H9 (cell line): ENCODE data around the gene PDE1A. TPM values are rescaled to one million over a fixed set of nuclear protein-coding genes. Genes with fewer than 3 reads are reported as not detected.

Experiments used
- DNase-seq: peaks from one replicate; pipeline ENCODE4 v3.0.0-alpha.2; 2017
- H2AFZ ChIP-seq: one replicate; pipeline ENCODE4 v1.6.1; 2013; ENCODE audit warnings: mild to moderate bottlenecking, low read length, control low read depth, moderate library complexity
- H2AK5ac ChIP-seq: 2 replicates; pipeline ENCODE4 v1.6.1; 2013; ENCODE audit warnings: low read length, control low read depth, mixed read lengths; ENCODE audit not compliant: insufficient read length
- H2BK120ac ChIP-seq: one replicate; pipeline ENCODE4 v1.6.1; 2013; ENCODE audit warnings: low read depth, mild to moderate bottlenecking, low read length, control low read depth, inconsistent platforms; ENCODE audit not compliant: poor library complexity, severe bottlenecking
- H2BK12ac ChIP-seq: 2 replicates; pipeline ENCODE4 v1.6.1; 2013; ENCODE audit warnings: low read length, control low read depth, mixed read lengths, low read depth; ENCODE audit not compliant: insufficient read length
- H2BK15ac ChIP-seq: 2 replicates; pipeline ENCODE4 v1.6.1; 2013; ENCODE audit warnings: low read depth, low read length, control low read depth
- H2BK20ac ChIP-seq: one replicate; pipeline ENCODE4 v1.6.1; 2013; ENCODE audit warnings: low read depth, mild to moderate bottlenecking, low read length, control low read depth, inconsistent platforms; ENCODE audit not compliant: poor library complexity, severe bottlenecking
- H2BK5ac ChIP-seq: 2 replicates; pipeline ENCODE4 v1.6.1; 2013; ENCODE audit warnings: low read length, control low read depth, mixed read lengths; ENCODE audit not compliant: insufficient read length
- H3K14ac ChIP-seq: 2 replicates; pipeline ENCODE4 v1.6.1; 2013; ENCODE audit warnings: low read length, control low read depth; ENCODE audit not compliant: insufficient read depth
- H3K18ac ChIP-seq: 2 replicates; pipeline ENCODE4 v1.6.1; 2013; ENCODE audit warnings: low read depth, mild to moderate bottlenecking, mixed read lengths, low read length, control low read depth; ENCODE audit not compliant: insufficient read length
- H3K23ac ChIP-seq: 2 replicates; pipeline ENCODE4 v1.6.1; 2013; ENCODE audit warnings: low read length, control low read depth, mixed read lengths, low read depth; ENCODE audit not compliant: insufficient read length
- H3K23me2 ChIP-seq: 2 replicates; pipeline ENCODE4 v1.6.1; 2013; ENCODE audit warnings: low read depth, mild to moderate bottlenecking, mixed read lengths, low read length, control low read depth; ENCODE audit not compliant: insufficient read length, poor library complexity, severe bottlenecking
- H3K27ac ChIP-seq: 2 replicates; pipeline ENCODE4 v1.5.1; 2013; ENCODE audit warnings: low read length, control low read depth, mixed read lengths, low read depth; ENCODE audit not compliant: insufficient read length
- H3K27me3 ChIP-seq: 2 replicates; pipeline ENCODE4 v1.6.1; 2013; ENCODE audit warnings: low read length, control low read depth, inconsistent platforms; ENCODE audit not compliant: insufficient read depth
- H3K4ac ChIP-seq: 2 replicates; pipeline ENCODE4 v1.6.1; 2013; ENCODE audit warnings: low read depth, mild to moderate bottlenecking, control low read depth, inconsistent platforms, low read length, moderate library complexity
- H3K4me1 ChIP-seq: 2 replicates; pipeline ENCODE4 v1.6.1; 2013; ENCODE audit warnings: low read length, control low read depth, inconsistent platforms; ENCODE audit not compliant: insufficient read depth
- H3K4me2 ChIP-seq: 2 replicates; pipeline ENCODE4 v1.6.1; 2013; ENCODE audit warnings: low read length, control low read depth, mixed read lengths; ENCODE audit not compliant: insufficient read length, insufficient read depth
- H3K56ac ChIP-seq: 2 replicates; pipeline ENCODE4 v1.6.1; 2013; ENCODE audit warnings: low read depth, mild to moderate bottlenecking, mixed read lengths, low read length, control low read depth; ENCODE audit not compliant: insufficient read length
- H3K79me1 ChIP-seq: 2 replicates; pipeline ENCODE4 v1.6.1; 2013; ENCODE audit warnings: low read depth, mild to moderate bottlenecking, moderate library complexity, low read length, control low read depth, inconsistent platforms; ENCODE audit not compliant: insufficient read depth, poor library complexity, severe bottlenecking
- H3K79me2 ChIP-seq: 2 replicates; pipeline ENCODE4 v1.6.1; 2013; ENCODE audit warnings: low read length, control low read depth, inconsistent platforms; ENCODE audit not compliant: insufficient read depth
- H3K9ac ChIP-seq: 2 replicates; pipeline ENCODE4 v1.6.1; 2013; ENCODE audit warnings: low read length, control low read depth, mixed read lengths; ENCODE audit not compliant: insufficient read length; ENCODE audit errors: extremely low read depth
- H3K9me3 ChIP-seq: one replicate; pipeline ENCODE4 v1.6.1; 2013; ENCODE audit warnings: low read depth, low read length, inconsistent platforms; ENCODE audit not compliant: control insufficient read depth
- H3T11ph ChIP-seq: one replicate; pipeline ENCODE4 v1.6.1; 2013; ENCODE audit warnings: mild to moderate bottlenecking, low read length, control low read depth, inconsistent platforms
- H4K20me1 ChIP-seq: one replicate; pipeline ENCODE4 v1.6.1; 2013; ENCODE audit not compliant: control insufficient read depth, insufficient read length, insufficient read depth
- H4K5ac ChIP-seq: 2 replicates; pipeline ENCODE4 v1.6.1; 2013; ENCODE audit warnings: low read depth, mild to moderate bottlenecking, mixed read lengths, low read length, control low read depth; ENCODE audit not compliant: insufficient read length
- H4K8ac ChIP-seq: replicated peaks from 2 replicates; pipeline ENCODE4 v1.6.1; 2013; ENCODE audit warnings: low read length, control low read depth, mixed read lengths, low read depth; ENCODE audit not compliant: insufficient read length
- H4K91ac ChIP-seq: 2 replicates; pipeline ENCODE4 v1.6.1; 2013; ENCODE audit warnings: low read depth, mild to moderate bottlenecking, moderate library complexity, mixed read lengths, low read length, control low read depth; ENCODE audit not compliant: insufficient read length
- H3K27ac Mint-ChIP-seq, 3 experiments: 2 replicates in 2 of 3; 3 replicates in 1 of 3; pipeline ENCODE4 v1.8.0; 2020 to 2021; ENCODE audit warnings: mixed read lengths in 3 of 3, mild to moderate bottlenecking in 1 of 3, moderate library complexity in 1 of 3
- H3K27me3 Mint-ChIP-seq: 2 replicates; pipeline ENCODE4 v1.8.0; 2021; ENCODE audit warnings: low read depth, mild to moderate bottlenecking, moderate library complexity, mixed read lengths
- H3K36me3 Mint-ChIP-seq, 3 experiments: 2 replicates in 2 of 3; 3 replicates in 1 of 3; pipeline ENCODE4 v1.8.0; 2020 to 2021; ENCODE audit warnings: low read depth in 3 of 3, mixed read lengths in 3 of 3; ENCODE audit not compliant: insufficient read depth in 1 of 3
- H3K4me1 Mint-ChIP-seq, 2 experiments: 2 replicates each; pipeline ENCODE4 v1.8.0; 2020; ENCODE audit warnings: mixed read lengths in 2 of 2
- H3K4me3 Mint-ChIP-seq, 2 experiments: 2 replicates in 1 of 2; 3 replicates in 1 of 2; pipeline ENCODE4 v1.8.0; 2020 to 2021; ENCODE audit warnings: mild to moderate bottlenecking in 2 of 2, mixed read lengths in 2 of 2, moderate library complexity in 1 of 2
- H3K9me3 Mint-ChIP-seq, 2 experiments: 2 replicates in 1 of 2; 3 replicates in 1 of 2; pipeline ENCODE4 v1.8.0; 2020; ENCODE audit warnings: mild to moderate bottlenecking in 2 of 2, mixed read lengths in 2 of 2, moderate library complexity in 1 of 2
- WGBS: extraction: QIAGEN DNeasy Blood & Tissue Kit; methylation state at CpG from one replicate; pipeline ENCODE4 v1.1.7; 2013; ENCODE audit warnings: missing lambda C conversion rate, low lambda C conversion rate, mixed read lengths; ENCODE audit not compliant: insufficient read length; ENCODE audit errors: extremely low coverage; 5-methylcytosine and 5-hydroxymethylcytosine counted together
- total RNA-seq: library from RNA; stranded (reverse); gene quantifications from 2 replicates; pipeline ENCODE4 v1.2.1, GENCODE V29; 2021
- TF ChIP-seq, protein P1 (sequence below): fragments of 200-600 bp; sonication (generic); conservative IDR thresholded peaks from 3 replicates; pipeline ENCODE4 v1.8.0; 2021; ENCODE audit warnings: antibody characterized with exemption, mild to moderate bottlenecking

The PDE1A gene
- total RNA-seq, 1 experiment from 2014 or later = 0.11 TPM

DNA sequence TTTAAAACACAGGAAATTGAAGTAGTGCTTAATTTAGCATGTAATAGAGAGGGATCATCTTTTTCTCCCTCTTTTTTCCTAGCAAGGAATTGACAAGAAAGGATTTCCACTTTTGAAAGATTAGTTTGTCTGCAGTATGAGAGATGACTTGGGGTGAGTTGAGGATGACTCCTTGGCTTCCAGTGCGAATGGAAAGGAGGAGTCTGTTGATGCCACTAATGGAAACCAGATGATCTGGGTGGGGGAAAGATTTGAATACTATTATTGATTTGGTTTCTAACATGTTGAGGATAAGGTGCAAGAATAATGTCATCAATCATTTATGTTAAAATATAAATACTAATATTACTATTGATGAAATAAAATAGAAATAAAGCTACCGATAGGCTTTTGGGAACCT is 235.8 kb downstream of the PDE1A start:
- Histone ChIP-seq H4K91ac (no peak overlapping the region), H2AFZ (no peak overlapping the region), H3K18ac (no peak overlapping the region), H3K79me1 (no peaks in the 10 kb centered on the region), H3T11ph (no peak overlapping the region), H2BK5ac (no peak overlapping the region), H3K23ac (no peak overlapping the region), H3K14ac (no peak overlapping the region), H4K8ac (no peak overlapping the region), H2BK120ac (no peak overlapping the region), H3K9ac (no peak overlapping the region), H2BK15ac (no peak overlapping the region), H3K79me2 (no peaks in the 10 kb centered on the region), H2BK12ac (no peak overlapping the region), H2AK5ac (no peak overlapping the region), H2BK20ac (no peak overlapping the region), H3K9me3 (no peaks in the 10 kb centered on the region), H4K20me1 (no peaks in the 10 kb centered on the region), H3K27me3 (no peaks in the 10 kb centered on the region), H3K56ac (no peak overlapping the region), H3K4me2 (no peak overlapping the region), H3K23me2 (no peaks in the 10 kb centered on the region), H4K5ac (no peak overlapping the region), H3K4ac (no peak overlapping the region), H3K27ac (no peak overlapping the region), H3K4me1 (no peaks in the 10 kb centered on the region)
- H3K36me3 Mint-ChIP-seq = no peaks in the 10 kb centered on the region
- no peak overlapping the region for H3K27ac Mint-ChIP-seq
- no peaks in the 10 kb centered on the region for H3K9me3 Mint-ChIP-seq
- no peak overlapping the region for H3K4me3 Mint-ChIP-seq
- TF ChIP-seq, protein P1, sequence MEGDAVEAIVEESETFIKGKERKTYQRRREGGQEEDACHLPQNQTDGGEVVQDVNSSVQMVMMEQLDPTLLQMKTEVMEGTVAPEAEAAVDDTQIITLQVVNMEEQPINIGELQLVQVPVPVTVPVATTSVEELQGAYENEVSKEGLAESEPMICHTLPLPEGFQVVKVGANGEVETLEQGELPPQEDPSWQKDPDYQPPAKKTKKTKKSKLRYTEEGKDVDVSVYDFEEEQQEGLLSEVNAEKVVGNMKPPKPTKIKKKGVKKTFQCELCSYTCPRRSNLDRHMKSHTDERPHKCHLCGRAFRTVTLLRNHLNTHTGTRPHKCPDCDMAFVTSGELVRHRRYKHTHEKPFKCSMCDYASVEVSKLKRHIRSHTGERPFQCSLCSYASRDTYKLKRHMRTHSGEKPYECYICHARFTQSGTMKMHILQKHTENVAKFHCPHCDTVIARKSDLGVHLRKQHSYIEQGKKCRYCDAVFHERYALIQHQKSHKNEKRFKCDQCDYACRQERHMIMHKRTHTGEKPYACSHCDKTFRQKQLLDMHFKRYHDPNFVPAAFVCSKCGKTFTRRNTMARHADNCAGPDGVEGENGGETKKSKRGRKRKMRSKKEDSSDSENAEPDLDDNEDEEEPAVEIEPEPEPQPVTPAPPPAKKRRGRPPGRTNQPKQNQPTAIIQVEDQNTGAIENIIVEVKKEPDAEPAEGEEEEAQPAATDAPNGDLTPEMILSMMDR = no peak
- DNase-seq = no peak
- no CpG with 5 or more reads among the region's 2 CpGs for WGBS
- 0 out of 4 replicates have a peak, but pooled peaks cover 0 to 2% of the 10 kb centered on the region in 2 experiments for H3K4me1 Mint-ChIP-seq
- H3K27me3 Mint-ChIP-seq = no peaks in the 10 kb centered on the region
